ENCODE data around the gene PEAK1.

The PEAK1 gene

DNA sequence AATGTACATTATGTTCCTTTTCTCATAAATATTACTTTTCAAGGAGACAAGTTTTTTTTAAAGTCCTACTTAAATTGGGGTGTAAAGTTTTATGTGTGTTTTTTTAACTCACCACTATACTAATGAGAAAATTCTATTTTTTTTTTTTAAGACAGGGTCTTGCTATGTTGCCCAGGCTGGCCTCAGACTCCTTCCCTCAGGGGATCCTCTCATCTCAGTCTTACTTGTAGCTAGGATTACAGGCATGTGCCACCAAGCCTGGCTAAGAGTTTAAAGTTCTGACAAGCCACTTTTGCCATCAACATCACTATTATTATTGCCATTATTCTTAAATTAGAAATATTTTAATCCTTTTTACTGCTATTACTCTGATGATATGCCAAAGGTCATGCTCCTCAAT is 356.7 kb downstream of the PEAK1 start:
- Histone ChIP-seq H3K4me1 (ENCODE audit: control insufficient read depth, insufficient read depth, low read length) (peaks cover 9% of the 10 kb centered on the region), H3K4me3 (ENCODE audit: low read length in 2 of 2) (no peak overlapping the region), H3K27ac (ENCODE audit: low read length) (no peak overlapping the region), H3K9ac (ENCODE audit: low read length in 2 of 2) (no peak overlapping the region), H3K9me3 (ENCODE audit: control insufficient read depth in 2 of 2, low read length in 2 of 2) (no peaks in the 10 kb centered on the region), H3K36me3 (ENCODE audit: control insufficient read depth in 2 of 2, insufficient read depth in 2 of 2, low read length in 2 of 2) (no peaks in the 10 kb centered on the region), H3K27me3 (ENCODE audit: control insufficient read depth in 1 of 2, insufficient read depth in 2 of 2, low read length in 2 of 2) (no peaks in the 10 kb centered on the region)

DNA sequence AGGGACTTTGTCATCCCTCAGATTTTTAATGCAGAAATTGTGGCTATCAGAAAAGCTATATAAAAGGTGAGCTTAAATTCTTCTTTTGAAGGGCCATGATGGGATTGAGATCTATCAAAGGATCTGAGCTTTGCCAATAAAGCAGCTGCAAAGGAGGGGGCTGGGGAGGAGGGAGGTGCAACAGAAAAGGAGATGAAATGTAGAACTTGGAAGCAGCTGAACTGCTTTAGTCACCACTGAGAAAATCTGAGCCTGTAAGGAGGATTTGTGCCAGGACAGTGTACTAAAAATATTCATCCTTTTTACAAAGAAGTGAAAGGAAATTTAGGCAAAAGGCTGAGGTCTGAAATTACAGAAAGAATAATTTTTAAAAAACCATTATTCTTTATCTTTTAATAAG is 359.4 kb downstream of the PEAK1 start:
- Histone ChIP-seq H3K36me3 (ENCODE audit: control insufficient read depth in 2 of 2, insufficient read depth in 2 of 2, low read length in 2 of 2) (no peaks in the 10 kb centered on the region), H3K27me3 (ENCODE audit: control insufficient read depth in 1 of 2, insufficient read depth in 2 of 2, low read length in 2 of 2) (no peaks in the 10 kb centered on the region), H3K9me3 (ENCODE audit: control insufficient read depth in 2 of 2, low read length in 2 of 2) (no peaks in the 10 kb centered on the region), H3K27ac (ENCODE audit: low read length) (no peak overlapping the region), H3K4me1 (ENCODE audit: control insufficient read depth, insufficient read depth, low read length) (peaks cover 9% of the 10 kb centered on the region), H3K4me3 (ENCODE audit: low read length in 2 of 2) (no peak overlapping the region), H3K9ac (ENCODE audit: low read length in 2 of 2) (no peak overlapping the region)

DNA sequence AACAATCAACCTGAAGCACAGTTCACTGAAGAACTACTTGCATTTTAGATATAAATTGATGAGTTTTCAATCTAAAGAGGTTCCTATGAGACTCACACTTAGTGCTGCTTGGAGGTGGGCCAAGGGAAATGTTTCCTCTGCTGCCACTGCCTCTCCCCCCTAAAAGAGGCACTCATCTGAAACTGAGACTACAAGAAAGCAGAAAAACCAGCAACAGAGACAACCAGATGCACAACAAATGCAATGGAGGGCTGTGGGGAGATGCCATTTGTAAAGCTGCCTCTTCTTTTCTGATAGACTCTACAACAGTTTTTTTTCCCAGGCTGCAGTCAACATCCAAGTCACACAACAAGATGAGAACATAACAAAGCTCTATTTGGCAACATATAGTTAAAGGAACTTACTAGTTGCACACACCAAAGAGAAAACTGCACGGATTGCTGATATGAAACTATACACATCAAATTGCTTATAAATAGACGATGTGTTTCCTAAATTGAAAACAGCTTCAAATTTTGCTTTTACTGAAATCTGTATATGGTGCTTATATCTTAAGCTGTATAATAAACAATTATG is 360.0 kb downstream of the PEAK1 start:
- Histone ChIP-seq H3K4me1 (ENCODE audit: control insufficient read depth, insufficient read depth, low read length) (peaks cover 9% of the 10 kb centered on the region), H3K27me3 (ENCODE audit: control insufficient read depth in 1 of 2, insufficient read depth in 2 of 2, low read length in 2 of 2) (no peaks in the 10 kb centered on the region), H3K4me3 (ENCODE audit: low read length in 2 of 2) (no peak overlapping the region), H3K36me3 (ENCODE audit: control insufficient read depth in 2 of 2, insufficient read depth in 2 of 2, low read length in 2 of 2) (no peaks in the 10 kb centered on the region), H3K9me3 (ENCODE audit: control insufficient read depth in 2 of 2, low read length in 2 of 2) (no peaks in the 10 kb centered on the region), H3K27ac (ENCODE audit: low read length) (no peak overlapping the region), H3K9ac (ENCODE audit: low read length in 2 of 2) (no peak overlapping the region)

DNA sequence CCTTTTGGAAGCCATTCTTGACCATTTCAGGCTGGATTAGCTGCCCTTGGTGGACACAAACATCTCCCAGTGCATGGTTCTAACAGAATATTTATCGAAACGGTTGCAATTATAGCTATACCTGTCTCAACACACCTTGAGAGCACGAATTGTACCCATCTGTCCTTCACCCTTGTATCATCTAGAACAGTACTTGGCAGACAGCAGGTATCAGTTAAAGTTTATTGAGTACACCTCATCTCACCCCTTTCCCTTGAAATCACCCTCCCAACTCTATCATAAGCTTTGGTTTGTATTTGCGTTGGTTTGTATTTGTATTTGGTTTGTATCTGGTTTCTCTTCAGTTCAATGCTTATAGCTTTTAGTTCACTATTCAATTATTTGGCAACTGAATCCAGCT is 361.4 kb downstream of the PEAK1 start:
- no peak overlapping the region for H3K27ac ChIP-seq (ENCODE audit: low read length)
- no peaks in the 10 kb centered on the region for H3K9me3 ChIP-seq (ENCODE audit: control insufficient read depth in 2 of 2, low read length in 2 of 2)
- H3K27me3 ChIP-seq (ENCODE audit: control insufficient read depth in 1 of 2, insufficient read depth in 2 of 2, low read length in 2 of 2): no peaks in the 10 kb centered on the region
- H3K4me3 ChIP-seq (ENCODE audit: low read length in 2 of 2): no peak overlapping the region
- peaks cover 9% of the 10 kb centered on the region for H3K4me1 ChIP-seq (ENCODE audit: control insufficient read depth, insufficient read depth, low read length)
- no peak overlapping the region for H3K9ac ChIP-seq (ENCODE audit: low read length in 2 of 2)
- H3K36me3 ChIP-seq (ENCODE audit: control insufficient read depth in 2 of 2, insufficient read depth in 2 of 2, low read length in 2 of 2): peaks cover 0 to 3% of the 10 kb centered on the region in 2 donors

DNA sequence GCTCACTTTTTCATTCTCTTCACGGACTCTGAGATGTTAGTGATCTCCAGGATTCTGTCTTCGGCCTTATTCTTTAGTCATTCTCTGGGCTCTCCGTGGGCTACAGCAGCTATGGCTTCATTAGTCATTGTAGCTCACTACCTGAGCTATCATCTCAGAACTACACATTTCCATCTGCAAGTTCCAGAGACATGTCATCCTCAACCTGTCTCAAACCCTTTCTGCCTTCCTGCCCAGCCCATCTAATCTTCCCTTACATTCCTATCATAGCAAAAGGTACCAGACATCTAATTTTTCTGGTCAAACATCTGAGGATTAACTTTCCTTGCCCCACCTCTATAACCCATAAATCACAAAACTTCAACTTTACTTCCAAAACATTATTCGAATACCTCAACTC is 362.2 kb downstream of the PEAK1 start:
- Histone ChIP-seq H3K4me1 (ENCODE audit: control insufficient read depth, insufficient read depth, low read length) (peaks cover 9% of the 10 kb centered on the region), H3K9me3 (ENCODE audit: control insufficient read depth in 2 of 2, low read length in 2 of 2) (no peaks in the 10 kb centered on the region), H3K27me3 (ENCODE audit: control insufficient read depth in 1 of 2, insufficient read depth in 2 of 2, low read length in 2 of 2) (no peaks in the 10 kb centered on the region), H3K9ac (ENCODE audit: low read length in 2 of 2) (no peak overlapping the region), H3K27ac (ENCODE audit: low read length) (no peak overlapping the region), H3K36me3 (ENCODE audit: control insufficient read depth in 2 of 2, insufficient read depth in 2 of 2, low read length in 2 of 2) (peaks cover 1 to 3% of the 10 kb centered on the region in 2 donors), H3K4me3 (ENCODE audit: low read length in 2 of 2) (no peak overlapping the region)

DNA sequence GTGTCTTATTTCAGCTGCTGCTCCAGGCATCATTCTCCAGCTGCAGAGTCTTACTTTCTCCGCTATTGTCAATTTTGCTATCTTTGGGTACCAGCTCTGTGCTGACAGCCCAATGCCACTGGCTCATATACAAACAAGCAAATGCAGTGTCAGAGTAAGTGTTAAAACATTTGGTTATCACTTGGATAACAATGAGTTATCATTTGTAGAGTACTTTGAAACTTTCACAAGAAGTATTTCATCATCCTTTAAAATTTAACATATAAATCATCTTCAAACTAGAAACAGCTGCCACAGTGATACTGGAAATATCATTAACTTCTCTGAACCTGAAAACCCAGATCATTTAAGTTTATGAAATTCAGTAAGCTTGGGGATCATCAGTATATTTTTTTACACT is 362.8 kb downstream of the PEAK1 start:
- Histone ChIP-seq H3K27me3 (ENCODE audit: control insufficient read depth in 1 of 2, insufficient read depth in 2 of 2, low read length in 2 of 2) (no peaks in the 10 kb centered on the region), H3K4me1 (ENCODE audit: control insufficient read depth, insufficient read depth, low read length) (peaks cover 9% of the 10 kb centered on the region), H3K27ac (ENCODE audit: low read length) (no peak overlapping the region), H3K36me3 (ENCODE audit: control insufficient read depth in 2 of 2, insufficient read depth in 2 of 2, low read length in 2 of 2) (peaks cover 5 to 7% of the 10 kb centered on the region in 2 donors), H3K9ac (ENCODE audit: low read length in 2 of 2) (no peak overlapping the region), H3K4me3 (ENCODE audit: low read length in 2 of 2) (no peak overlapping the region), H3K9me3 (ENCODE audit: control insufficient read depth in 2 of 2, low read length in 2 of 2) (no peaks in the 10 kb centered on the region)

DNA sequence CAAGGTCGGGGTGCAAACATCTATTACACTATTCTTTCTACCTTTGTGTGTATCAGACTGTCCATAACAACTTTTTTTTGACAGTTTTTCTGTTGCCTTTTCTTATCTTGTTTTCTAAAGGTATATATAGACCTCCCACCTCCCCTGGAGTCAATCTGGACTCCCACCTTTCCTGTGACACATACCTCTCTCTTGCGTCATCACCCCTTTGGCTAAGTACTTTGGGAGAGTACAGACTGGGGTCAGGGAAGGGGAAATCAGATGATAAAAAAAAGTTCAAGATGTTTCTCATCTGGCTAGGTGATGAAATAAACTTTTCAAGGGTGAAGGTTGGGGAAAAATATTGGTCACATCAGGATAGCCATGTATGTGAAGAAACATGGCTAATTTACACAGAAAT is 366.2 kb downstream of the PEAK1 start:
- Histone ChIP-seq H3K27ac (ENCODE audit: low read length) (no peak overlapping the region), H3K9ac (ENCODE audit: low read length in 2 of 2) (no peak overlapping the region), H3K4me1 (ENCODE audit: control insufficient read depth, insufficient read depth, low read length) (no peaks in the 10 kb centered on the region), H3K9me3 (ENCODE audit: control insufficient read depth in 2 of 2, low read length in 2 of 2) (no peaks in the 10 kb centered on the region), H3K36me3 (ENCODE audit: control insufficient read depth in 2 of 2, insufficient read depth in 2 of 2, low read length in 2 of 2) (peaks cover 5 to 16% of the 10 kb centered on the region in 2 donors), H3K4me3 (ENCODE audit: low read length in 2 of 2) (no peak overlapping the region), H3K27me3 (ENCODE audit: control insufficient read depth in 1 of 2, insufficient read depth in 2 of 2, low read length in 2 of 2) (no peaks in the 10 kb centered on the region)

DNA sequence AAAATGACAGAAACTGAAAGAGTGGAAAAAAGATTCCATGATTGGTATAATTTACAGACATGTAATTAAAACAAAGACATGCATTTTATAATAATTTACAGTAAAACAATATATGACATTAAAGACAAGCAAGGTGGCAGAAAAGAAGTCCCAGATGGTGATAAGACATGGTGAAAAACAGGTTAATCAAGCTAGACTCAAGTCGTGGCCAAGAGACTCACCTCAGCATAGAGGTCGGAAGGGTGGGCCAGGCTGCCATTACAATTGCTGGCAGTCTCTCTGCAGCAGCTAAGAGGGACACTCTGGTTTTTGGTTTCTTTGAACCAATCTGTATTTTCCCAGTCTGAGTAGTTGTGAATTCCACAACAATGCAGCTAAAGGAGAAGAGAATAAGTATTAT is 367.3 kb downstream of the PEAK1 start:
- H3K4me1 ChIP-seq (ENCODE audit: control insufficient read depth, insufficient read depth, low read length): no peaks in the 10 kb centered on the region
- H3K27ac ChIP-seq (ENCODE audit: low read length): no peak overlapping the region
- no peaks in the 10 kb centered on the region for H3K9me3 ChIP-seq (ENCODE audit: control insufficient read depth in 2 of 2, low read length in 2 of 2)
- H3K9ac ChIP-seq (ENCODE audit: low read length in 2 of 2): no peak overlapping the region
- H3K27me3 ChIP-seq (ENCODE audit: control insufficient read depth in 1 of 2, insufficient read depth in 2 of 2, low read length in 2 of 2): no peaks in the 10 kb centered on the region
- H3K36me3 ChIP-seq (ENCODE audit: control insufficient read depth in 2 of 2, insufficient read depth in 2 of 2, low read length in 2 of 2): peaks cover 5 to 16% of the 10 kb centered on the region in 2 donors
- no peak overlapping the region for H3K4me3 ChIP-seq (ENCODE audit: low read length in 2 of 2)
